Measurements from ENCODE around the gene L1CAM.
"Not testable (repeated sequence)": the region's sequence is repeated elsewhere in the genome, so short reads cannot be mapped to it uniquely, and the experiment has no call there.

The L1CAM gene

GRCh38 chrX:153827903-153828302 is 58.1 kb downstream of the L1CAM start:
- no peak for DNase-seq

- DNase-seq = no peak
Observed at GRCh38 chrX:153827016-153827415, 59.0 kb downstream of the L1CAM start.

DNA sequence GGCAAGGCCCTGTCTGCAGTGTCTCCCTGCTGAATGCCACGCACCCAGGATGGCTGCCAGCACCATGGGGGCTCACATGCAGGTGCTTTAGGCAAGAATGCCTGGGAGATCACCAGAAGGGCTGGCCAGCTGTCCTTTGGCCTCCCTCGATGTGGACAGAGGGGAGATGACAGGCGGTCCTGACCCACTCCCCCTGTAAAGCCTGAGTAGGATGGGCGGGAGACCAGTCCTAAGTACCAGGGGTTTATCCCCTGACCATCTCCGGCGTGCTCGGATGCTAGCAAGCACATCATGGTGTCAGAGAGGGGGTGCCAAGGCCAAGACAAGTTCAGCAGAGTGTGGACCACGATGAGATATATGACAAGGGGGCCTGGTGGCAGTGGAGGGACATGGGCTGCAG is 60.9 kb downstream of the L1CAM start:
- DNase-seq = no peak

- no peak for DNase-seq
Observed at GRCh38 chrX:153824348-153824747, 61.6 kb downstream of the L1CAM start.

DNA sequence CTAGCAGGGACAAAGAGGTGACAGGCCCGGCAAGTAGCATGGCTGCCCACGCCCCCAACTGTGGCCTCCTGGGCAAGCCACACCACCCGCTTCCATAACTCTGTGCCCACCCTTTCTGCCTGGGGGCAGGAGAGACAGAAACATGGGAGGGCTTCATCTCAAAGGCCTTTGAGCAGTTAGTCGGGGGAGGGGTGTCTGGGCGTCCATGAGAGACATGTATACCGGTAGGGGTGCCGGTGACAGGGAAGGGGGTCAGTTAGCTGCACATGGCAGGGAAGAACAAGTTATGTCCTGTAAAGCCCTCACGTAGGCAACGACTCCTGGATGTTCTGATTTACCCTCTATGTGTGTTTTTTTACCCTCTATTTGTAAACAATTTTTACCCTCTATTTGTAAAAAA is 64.9 kb downstream of the L1CAM start:
- DNase-seq = no peak

GRCh38 chrX:153820601-153821000 is 65.4 kb downstream of the L1CAM start:
- DNase-seq = no peak

DNA sequence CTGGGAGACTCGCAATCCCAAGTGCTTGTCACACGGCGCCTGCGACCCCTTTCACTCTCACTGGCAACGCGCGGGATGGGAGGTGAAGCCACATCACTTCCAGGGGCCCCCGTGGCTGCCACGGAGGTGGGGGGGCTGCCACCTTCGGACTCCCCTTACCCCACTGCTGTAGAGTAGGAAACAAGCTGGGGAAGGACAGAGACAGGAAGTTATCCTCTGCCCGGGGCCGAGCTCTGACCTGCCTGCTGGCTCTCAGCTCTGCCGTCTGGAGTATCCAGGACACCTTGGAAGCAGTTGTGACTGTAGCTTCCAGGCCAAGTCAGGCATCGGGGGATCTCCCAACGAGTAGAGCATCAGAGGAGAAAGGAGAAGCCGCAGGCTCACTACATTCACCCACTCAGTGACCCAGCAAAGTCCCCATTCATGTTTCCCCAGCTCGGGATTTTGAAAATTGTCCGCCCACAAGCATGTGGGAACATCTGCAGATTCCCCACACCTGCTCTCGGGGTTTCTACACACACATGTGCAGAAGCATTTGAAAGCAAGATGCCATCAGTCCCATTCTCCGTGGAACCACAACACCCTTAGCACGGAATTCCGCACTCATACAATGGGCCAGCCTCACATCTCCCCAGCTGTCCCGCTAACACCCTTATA is 66.5 kb downstream of the L1CAM start:
- no peak for DNase-seq

DNA sequence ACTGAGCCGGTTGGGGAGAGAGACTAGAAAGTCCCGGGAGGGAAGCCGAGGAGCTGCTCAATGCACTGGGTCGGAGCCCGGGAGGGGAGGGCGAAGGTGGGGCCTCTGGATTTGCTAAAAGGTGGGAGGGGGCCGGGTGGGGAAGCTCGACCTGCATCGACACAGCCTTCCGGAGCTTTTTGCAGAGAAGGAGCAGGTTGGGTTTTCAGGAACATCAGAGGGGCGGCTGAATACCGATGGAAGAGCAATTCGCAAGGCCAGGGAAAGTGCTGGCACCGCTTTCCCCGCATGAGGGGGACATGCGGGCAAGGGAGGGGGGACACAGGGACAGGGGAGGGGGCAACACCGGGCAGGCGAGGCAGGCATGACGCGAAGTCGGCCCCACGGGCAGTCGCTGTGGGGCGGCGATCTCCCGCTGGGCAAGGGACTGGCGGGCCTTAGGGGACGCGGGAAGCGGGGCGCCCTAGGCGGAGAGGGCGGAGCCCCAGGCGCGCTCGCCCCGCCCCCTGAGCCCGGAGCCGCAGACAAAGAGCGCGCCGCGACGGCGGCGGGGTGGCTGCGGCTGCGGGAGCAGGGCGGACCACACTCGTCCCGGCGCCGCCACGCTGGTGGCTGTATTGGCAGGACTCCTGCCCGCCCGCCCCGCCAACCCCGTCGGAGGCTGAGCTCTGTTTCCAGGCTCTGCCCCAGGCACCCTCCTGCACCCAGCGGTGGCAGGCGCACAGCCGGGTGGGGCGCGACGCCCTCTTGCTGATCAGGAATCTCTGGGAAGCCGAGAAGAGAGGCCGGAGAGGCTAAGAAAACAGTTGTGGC is 67.2 kb downstream of the L1CAM start:
- peak; percentile 14 for DNase-seq

DNA sequence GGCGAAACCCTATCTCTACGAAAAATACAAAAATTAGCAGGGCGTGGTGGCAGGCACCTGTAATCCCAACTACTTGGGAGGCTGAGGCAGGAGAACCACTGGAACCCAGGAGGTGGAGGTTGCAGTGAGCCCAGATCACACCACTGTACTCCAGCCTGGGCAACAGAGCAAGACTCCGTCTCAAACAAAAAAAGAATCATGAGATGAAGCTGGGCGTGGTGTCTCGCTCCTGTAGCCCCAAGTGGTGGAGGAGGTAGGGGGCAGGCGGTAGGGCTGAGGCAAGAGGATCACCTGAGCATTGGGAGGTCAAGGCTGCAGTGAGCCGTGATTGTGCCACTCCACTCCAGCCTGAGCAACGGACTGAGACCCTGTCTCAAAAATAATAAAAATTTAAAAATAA is 67.9 kb downstream of the L1CAM start:
- not testable (repeated sequence) for DNase-seq

DNA sequence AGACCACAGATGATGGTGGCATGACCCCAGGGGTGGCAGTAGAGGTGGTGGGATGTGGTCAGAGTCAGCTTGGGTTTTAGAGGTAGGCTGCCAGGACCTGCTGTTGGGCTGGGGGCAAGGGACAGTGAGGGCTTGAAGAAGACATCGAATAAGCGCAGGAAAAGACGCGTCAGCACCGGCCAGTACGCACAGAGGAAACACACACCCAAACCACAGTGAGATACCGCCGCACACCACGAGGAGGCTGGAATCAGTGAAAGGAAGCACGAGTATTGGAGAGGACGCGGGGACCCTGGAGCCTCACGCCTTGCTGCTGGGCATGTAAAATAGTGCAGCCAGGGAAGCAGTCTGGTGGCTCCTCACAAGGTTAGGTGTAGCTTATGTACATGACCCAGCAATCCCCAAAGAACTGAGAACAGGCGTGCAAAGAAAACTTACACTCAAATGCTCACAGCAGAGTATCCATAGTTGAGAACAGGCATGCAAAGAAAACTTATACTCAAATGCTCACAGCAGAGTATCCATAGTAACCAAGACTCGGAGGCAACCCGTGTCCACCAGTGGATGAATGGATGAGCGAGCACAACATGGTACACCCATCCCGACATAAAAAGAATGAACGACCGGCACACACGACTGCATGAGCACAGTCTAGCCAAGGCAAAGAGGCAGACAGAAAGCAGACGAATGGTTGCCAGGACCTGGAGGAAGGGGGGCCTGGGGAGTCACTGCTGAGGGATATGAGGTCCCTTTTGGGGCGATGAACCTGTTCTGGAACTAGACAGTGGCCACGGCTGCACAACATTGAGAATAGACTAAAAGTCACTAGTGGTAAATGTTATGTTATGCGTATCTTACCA is 68.9 kb downstream of the L1CAM start:
- peak; percentile 13 for DNase-seq

DNA sequence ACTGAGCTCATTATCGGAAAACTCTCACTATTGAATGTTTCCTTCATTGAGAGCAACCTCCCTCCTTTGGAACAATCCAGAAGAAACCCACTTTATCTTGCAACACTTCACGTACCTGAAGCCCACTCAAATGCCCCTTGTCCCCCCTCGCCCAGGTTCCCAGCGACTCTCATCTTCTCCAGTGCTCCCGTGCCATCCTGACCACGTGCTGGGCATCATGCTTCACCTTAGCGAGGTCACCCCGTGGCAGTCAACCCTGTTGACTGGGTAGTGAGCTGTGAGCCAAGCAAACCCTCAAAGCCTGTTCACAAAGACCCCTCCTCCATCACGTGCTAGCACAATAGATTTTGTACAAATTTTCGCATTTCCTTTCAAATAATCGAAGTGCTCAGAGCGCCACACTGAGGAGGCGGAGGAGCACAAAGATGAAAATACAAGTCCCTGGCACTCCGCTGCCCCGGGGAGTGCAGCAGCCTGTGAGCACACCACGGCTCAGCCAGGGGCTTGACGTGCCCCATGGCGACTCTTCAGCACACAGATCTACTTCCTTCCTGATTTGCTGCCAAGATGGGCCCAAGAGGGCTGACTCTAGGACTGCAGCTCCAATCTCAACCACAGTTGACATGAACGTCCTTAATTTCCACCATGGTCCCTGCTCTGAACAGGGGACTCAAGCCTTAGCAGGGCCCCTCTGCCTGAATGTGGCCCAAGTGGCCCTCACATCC is 71.2 kb downstream of the L1CAM start:
- DNase-seq = no peak

- DNase-seq = no peak
Observed at GRCh38 chrX:153813161-153813560, 72.8 kb downstream of the L1CAM start.

- no peak for DNase-seq
Observed at GRCh38 chrX:153812220-153812619, 73.8 kb downstream of the L1CAM start.

Measured in CD4-positive, alpha-beta T cell treated with Interleukin-4 for 4 hours (primary cell).